GM18511 (cell line): Measurements from ENCODE around the gene CLIC1.

Experiments used
- ATAC-seq: cut with Tn5 transposase; IDR thresholded peaks from one replicate; pipeline ENCODE4 v1.9.1; 2021; ENCODE audit warnings: mild to moderate bottlenecking, moderate library complexity; ENCODE audit not compliant: unreplicated experiment

Gene CLIC1

GRCh38 chr6:31739639-31740396 lies 3.5 kb upstream of the CLIC1 start, which contains the start of gene MSH5:
Gene MSH5 (plus strand): TSS chr6:31740005. CDS start chr6:31740467, 462 bp downstream.
- ATAC-seq: peak; percentile 71

GRCh38 chr6:31737991-31738979 lies 2.0 kb upstream of the CLIC1 start:
- no peak for ATAC-seq

- no peak for ATAC-seq
These were observed 1.1 kb upstream of the CLIC1 start for GRCh38 chr6:31737315-31737990.

GRCh38 chr6:31736768-31737314 lies 511 bp upstream of the CLIC1 start:
- no peak for ATAC-seq

GRCh38 chr6:31734821-31735406 lies 1.4 kb downstream of the CLIC1 start:
- no peak for ATAC-seq

GRCh38 chr6:31734247-31734820 lies 2.0 kb downstream of the CLIC1 start:
- ATAC-seq: no peak

GRCh38 chr6:31733734-31734133 lies 2.6 kb downstream of the CLIC1 start:
- no peak for ATAC-seq

GRCh38 chr6:31732029-31732428 lies 4.3 kb downstream of the CLIC1 start:
- no peak for ATAC-seq

- ATAC-seq: no peak
These were observed 5.7 kb downstream of the CLIC1 start for GRCh38 chr6:31730631-31731086.

- peak; percentile 47 for ATAC-seq
These were observed 6.2 kb downstream of the CLIC1 start for GRCh38 chr6:31729979-31730630.

- ATAC-seq: peak; percentile 63
These were observed 6.8 kb downstream of the CLIC1 start for GRCh38 chr6:31729515-31729978.

- no peak for ATAC-seq
These were observed 7.4 kb downstream of the CLIC1 start, which contains the start of gene DDAH2 for GRCh38 chr6:31728767-31729514. Gene DDAH2 (minus strand): TSS chr6:31729299. CDS start chr6:31729161, 138 bp downstream.

- peak; percentile 2 for ATAC-seq
These were observed 8.3 kb downstream of the CLIC1 start for GRCh38 chr6:31727717-31728671.

- peak; percentile 64 for ATAC-seq
These were observed 9.2 kb downstream of the CLIC1 start for GRCh38 chr6:31727034-31727716.

- ATAC-seq: no peak
These were observed 10.6 kb downstream of the CLIC1 start for GRCh38 chr6:31725502-31726350.
